IgD-negative memory B cell (primary cell): ENCODE results near the gene SYP. TPM values are rescaled to one million over a fixed set of nuclear protein-coding genes. Genes with fewer than 3 reads are reported as not detected.
"Not testable (repeated sequence)": the region's sequence is repeated elsewhere in the genome, so short reads cannot be mapped to it uniquely, and the experiment has no call there.

Experiments used
- H3K27ac Mint-ChIP-seq, 3 donors: one replicate each; pipeline ENCODE4 v1.8.0; 2020 to 2022; ENCODE audit warnings: mild to moderate bottlenecking in 3 of 3, mixed read lengths in 3 of 3, moderate library complexity in 1 of 3
- H3K27me3 Mint-ChIP-seq: one replicate; pipeline ENCODE4 v1.8.0; 2021; ENCODE audit warnings: mixed read lengths
- H3K36me3 Mint-ChIP-seq: one replicate; pipeline ENCODE4 v1.8.0; 2020; ENCODE audit warnings: mild to moderate bottlenecking, mixed read lengths
- H3K4me1 Mint-ChIP-seq, 3 donors: one replicate each; pipeline ENCODE4 v1.8.0; 2020 to 2022; ENCODE audit warnings: mixed read lengths in 3 of 3, mild to moderate bottlenecking in 1 of 3
- H3K4me3 Mint-ChIP-seq, 4 donors: one replicate each; pipeline ENCODE4 v1.8.0; 2020 to 2022; ENCODE audit warnings: mild to moderate bottlenecking in 4 of 4, mixed read lengths in 4 of 4, moderate library complexity in 3 of 4
- H3K9me3 Mint-ChIP-seq, 3 donors: one replicate each; pipeline ENCODE4 v1.8.0; 2020 to 2021; ENCODE audit warnings: mixed read lengths in 3 of 3, mild to moderate bottlenecking in 1 of 3
- polyA plus RNA-seq: library from polyadenylated mRNA; unstranded; fragments of 300-500 nt; fragmentation: Illumina TruSeq; gene quantifications from one replicate; pipeline ENCODE4 v1.2.3, GENCODE V29; 2021

SYP gene
- polyA plus RNA-seq, 1 donor from 2014 or later: 1.1 TPM

GRCh38 chrX:49176421-49177326, 23.3 kb downstream of the SYP start:
- peaks cover 0 to 1% (median 0%) of the 10 kb centered on the region in 3 donors for H3K9me3 Mint-ChIP-seq
- H3K27me3 Mint-ChIP-seq: no peaks in the 10 kb centered on the region
- peaks cover 5 to 6% (median 6%) of the 10 kb centered on the region in 3 donors for H3K4me1 Mint-ChIP-seq
- H3K27ac Mint-ChIP-seq: peak overlapping the region in 2 of 3 donors; percentile 39 to 94
- peaks cover 6% of the 10 kb centered on the region for H3K36me3 Mint-ChIP-seq
- H3K4me3 Mint-ChIP-seq: peak overlapping the region in 3 of 4 donors; percentile 3 to 45 (median 35)

DNA sequence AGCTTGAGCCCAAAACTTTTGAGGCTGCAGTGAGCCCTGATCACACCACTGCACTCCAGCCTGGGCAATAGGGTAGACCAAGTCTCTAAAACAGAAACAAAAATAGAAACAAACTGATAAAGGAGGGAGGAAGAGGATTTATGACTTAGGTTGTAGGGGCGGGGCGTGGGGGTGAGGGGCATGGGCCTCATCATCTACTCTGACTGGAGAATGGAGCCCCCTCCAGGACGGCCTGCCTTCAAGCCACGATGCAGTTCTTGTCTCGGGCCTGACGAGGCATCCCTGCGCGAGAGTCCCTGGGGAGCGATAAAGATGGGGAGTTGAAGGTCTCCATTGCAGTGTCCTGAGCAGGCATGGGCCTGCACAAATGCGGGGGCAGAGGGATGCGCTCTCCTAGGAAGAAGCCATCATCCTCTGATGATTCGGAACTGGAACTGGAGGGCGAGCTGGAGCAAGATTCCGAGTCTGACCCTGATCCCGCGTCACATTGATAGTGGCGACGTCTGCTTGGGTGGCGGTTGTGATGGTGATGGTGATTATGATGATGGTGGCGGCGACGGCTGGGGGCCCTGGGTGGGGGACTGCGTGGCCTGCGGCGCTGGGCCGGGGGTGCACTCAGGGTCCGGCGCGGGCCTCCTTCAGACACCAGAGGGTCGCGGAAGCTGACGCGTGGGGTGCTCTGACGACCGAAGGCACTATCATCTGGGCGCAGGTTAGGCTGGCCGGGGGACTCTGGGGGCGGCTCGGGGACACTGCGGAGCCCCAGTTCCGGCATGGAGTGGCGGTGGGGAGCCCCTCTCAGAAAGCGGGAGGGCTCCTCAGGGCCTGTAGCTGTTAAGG, 24.3 kb downstream of the SYP start:
- H3K4me3 Mint-ChIP-seq: peak overlapping the region in 1 of 4 donors; percentile 81
- no peaks in the 10 kb centered on the region for H3K27me3 Mint-ChIP-seq
- peaks cover 6% of the 10 kb centered on the region for H3K36me3 Mint-ChIP-seq
- peaks cover 0 to 1% (median 0%) of the 10 kb centered on the region in 3 donors for H3K9me3 Mint-ChIP-seq
- H3K4me1 Mint-ChIP-seq: peaks cover 5 to 6% (median 6%) of the 10 kb centered on the region in 3 donors
- peak overlapping the region in 2 of 3 donors; percentile 31 to 94 for H3K27ac Mint-ChIP-seq

DNA sequence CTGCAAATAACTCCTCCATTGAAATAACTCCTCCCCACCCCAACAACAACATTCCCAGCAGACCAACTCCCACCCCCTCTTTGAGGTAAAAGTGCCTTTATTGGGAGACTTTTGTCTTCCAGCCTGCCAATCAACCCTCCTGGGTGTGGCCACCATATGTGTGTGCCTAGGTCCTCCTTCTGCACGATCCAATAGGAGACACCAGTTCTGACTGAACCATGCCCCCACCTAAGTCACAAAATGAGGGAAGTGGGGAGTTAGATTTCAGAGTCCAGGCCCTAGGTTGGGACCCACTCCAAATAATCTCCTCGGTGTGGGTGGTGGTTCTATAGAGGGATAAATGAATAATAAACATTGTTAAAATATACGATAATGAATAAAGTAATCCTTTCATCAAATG, 25.3 kb downstream of the SYP start:
- peaks cover 5 to 6% (median 6%) of the 10 kb centered on the region in 3 donors for H3K4me1 Mint-ChIP-seq
- no peak overlapping the region for H3K4me3 Mint-ChIP-seq
- no peak overlapping the region for H3K27ac Mint-ChIP-seq
- peaks cover 6% of the 10 kb centered on the region for H3K36me3 Mint-ChIP-seq
- H3K9me3 Mint-ChIP-seq: no peaks in the 10 kb centered on the region
- H3K27me3 Mint-ChIP-seq: no peaks in the 10 kb centered on the region

DNA sequence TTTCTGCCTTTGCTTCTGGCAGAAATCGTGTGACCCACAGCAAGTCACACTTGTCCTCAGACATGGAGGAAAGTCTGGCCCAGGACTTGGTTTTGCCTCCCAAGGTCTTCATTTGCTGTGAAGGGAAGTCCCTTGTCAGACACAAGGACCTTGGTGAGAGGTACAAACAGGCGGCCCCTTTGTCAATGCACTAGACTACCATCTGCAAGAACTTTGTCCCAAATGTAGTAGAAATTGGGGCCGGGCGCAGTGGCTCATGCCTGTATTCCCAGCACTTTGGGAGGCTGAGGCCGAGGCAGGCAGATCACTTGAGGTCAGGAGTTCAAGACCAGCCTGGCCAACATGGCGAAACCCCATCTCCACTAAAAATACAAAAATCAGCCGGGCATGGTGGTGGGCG, 26.4 kb downstream of the SYP start:
- Mint-ChIP-seq H3K4me3 (peak overlapping the region in 3 of 4 donors; percentile 16 to 94 (median 64)), H3K4me1 (peaks cover 6 to 10% (median 9%) of the 10 kb centered on the region in 3 donors), H3K27ac (peak overlapping the region in 2 of 3 donors; percentile 89 to 95)
- H3K27me3 Mint-ChIP-seq, H3K9me3 Mint-ChIP-seq, H3K36me3 Mint-ChIP-seq: not testable (repeated sequence)

DNA sequence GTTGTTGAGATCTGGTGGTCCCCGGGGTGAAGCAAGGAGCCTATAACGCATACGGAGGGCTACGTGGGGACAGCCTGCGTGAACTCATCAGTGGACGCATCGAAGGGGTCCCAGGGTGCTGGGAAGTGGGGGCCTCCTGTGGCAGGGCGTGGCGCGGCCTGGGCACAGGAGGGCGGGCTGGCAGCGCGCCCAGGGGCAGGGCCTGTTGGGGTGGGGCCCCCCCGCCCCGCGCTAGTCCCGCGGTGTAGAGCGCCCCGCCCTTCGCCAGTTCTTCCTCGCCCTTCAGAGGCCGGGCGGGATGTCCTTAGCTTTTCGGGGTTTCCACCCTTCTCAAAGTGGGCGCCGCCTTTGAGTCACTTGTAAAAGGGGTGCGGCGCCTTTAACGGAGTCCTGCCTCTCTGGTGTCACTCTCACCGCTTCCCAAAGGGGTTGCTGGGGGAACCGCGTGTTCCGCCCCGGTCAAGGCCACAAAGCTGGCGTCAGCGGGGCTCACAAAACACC, 27.7 kb downstream of the SYP start:
- peak overlapping the region; percentile 89 to 95 (median 94) for H3K27ac Mint-ChIP-seq
- H3K9me3 Mint-ChIP-seq: no peaks in the 10 kb centered on the region
- peak overlapping the region; percentile 87 to 94 (median 93) for H3K4me3 Mint-ChIP-seq
- H3K27me3 Mint-ChIP-seq: no peaks in the 10 kb centered on the region
- H3K36me3 Mint-ChIP-seq: peaks cover 6% of the 10 kb centered on the region
- H3K4me1 Mint-ChIP-seq: peaks cover 13 to 17% (median 14%) of the 10 kb centered on the region in 3 donors

GRCh38 chrX:49171752-49172279, 28.2 kb downstream of the SYP start, which contains the start of gene PLP2:
Gene PLP2 (plus strand): TSS chrX:49171898. CDS start chrX:49172001, 103 bp downstream.
- peaks cover 14 to 17% (median 14%) of the 10 kb centered on the region in 3 donors for H3K4me1 Mint-ChIP-seq
- no peaks in the 10 kb centered on the region for H3K27me3 Mint-ChIP-seq
- peak within 1 kb of the TSS; percentile 89 to 95 (median 94) for H3K27ac Mint-ChIP-seq
- H3K4me3 Mint-ChIP-seq: peak within 1 kb of the TSS; percentile 87 to 94 (median 93)
- H3K9me3 Mint-ChIP-seq: no peaks in the 10 kb centered on the region
- H3K36me3 Mint-ChIP-seq: peaks cover 6% of the 10 kb centered on the region

DNA sequence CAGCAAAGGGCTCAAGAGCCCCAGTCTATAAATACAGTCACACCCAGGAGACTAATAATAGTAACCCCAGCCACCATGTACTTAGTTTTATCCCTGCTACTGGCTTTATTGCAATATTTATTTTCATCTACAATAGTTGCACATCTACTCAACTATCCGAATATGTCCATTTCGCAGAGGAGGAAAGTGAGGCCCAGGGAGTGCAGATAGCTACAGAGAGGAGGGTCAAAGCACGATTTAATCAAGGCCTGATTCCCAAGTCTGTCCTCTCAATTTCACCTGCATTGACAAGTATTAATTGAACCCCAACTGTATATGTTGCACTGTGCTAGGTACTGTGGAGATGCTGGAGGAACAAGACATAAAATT, 32.3 kb downstream of the SYP start:
- Mint-ChIP-seq H3K9me3 (no peaks in the 10 kb centered on the region), H3K4me1 (peaks cover 16 to 20% (median 18%) of the 10 kb centered on the region in 3 donors), H3K27ac (peak overlapping the region; percentile 89 to 98 (median 92)), H3K4me3 (peak overlapping the region; percentile 83 to 93 (median 88)), H3K36me3 (no peaks in the 10 kb centered on the region), H3K27me3 (no peaks in the 10 kb centered on the region)

GRCh38 chrX:49166914-49167739, 32.9 kb downstream of the SYP start:
- Mint-ChIP-seq H3K4me3 (peak overlapping the region; percentile 83 to 93 (median 88)), H3K27me3 (no peaks in the 10 kb centered on the region), H3K27ac (peak overlapping the region; percentile 89 to 98 (median 92)), H3K36me3 (no peaks in the 10 kb centered on the region), H3K9me3 (no peaks in the 10 kb centered on the region), H3K4me1 (peaks cover 15 to 19% (median 16%) of the 10 kb centered on the region in 3 donors)

DNA sequence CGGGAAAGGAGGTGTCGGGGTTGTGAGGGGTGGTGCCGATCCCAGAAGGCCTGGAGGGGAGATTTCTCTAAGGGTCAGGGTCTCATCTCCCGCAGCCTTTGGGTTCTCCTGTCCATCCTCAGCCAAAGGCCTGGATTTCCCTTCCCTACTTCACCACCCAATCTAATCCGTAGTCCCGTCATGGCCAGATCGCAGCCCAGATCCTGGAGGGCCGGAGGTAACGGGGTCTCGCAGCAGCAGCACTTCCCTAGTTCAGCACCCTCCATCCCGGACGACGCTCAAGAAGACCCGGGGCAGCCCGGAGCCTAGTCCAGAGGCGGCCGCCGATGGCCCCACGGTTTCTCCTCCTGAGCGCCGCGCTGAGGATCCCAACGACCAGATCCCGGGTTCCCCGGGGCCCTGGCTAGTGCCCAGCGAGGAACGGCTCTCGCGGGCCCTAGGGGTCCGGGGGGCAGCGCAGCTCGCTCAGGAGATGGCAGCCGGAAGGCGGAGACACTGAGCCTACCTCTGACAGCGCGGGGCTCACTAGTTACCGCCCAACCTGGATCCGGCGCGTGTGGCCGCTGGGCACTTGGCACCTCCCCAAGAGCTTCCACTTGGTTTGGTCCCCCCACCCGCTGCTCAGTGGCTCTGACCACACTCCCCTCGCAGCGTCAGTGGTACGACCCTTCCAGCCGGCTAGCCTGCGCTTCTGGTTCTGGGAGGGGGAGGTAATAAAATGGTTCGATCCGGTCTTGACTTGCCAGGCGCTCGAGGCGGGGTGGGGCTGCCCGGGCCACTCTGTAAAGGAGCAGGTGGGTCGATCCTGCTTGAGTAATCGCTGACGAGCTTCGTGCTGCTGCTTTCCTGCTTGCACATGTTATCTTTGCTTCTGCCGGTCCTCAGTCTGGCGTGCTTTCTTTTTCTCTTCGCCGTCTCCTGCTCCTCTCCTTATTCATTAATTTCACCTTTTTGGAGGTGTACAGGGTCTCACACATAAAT, 33.8 kb downstream of the SYP start:
- Mint-ChIP-seq H3K36me3 (no peaks in the 10 kb centered on the region), H3K9me3 (no peaks in the 10 kb centered on the region), H3K4me1 (peaks cover 15 to 19% (median 16%) of the 10 kb centered on the region in 3 donors), H3K27me3 (no peaks in the 10 kb centered on the region), H3K27ac (peak overlapping the region; percentile 51 to 92 (median 89)), H3K4me3 (peak overlapping the region; percentile 83 to 93 (median 88))

- peaks cover 15 to 19% (median 16%) of the 10 kb centered on the region in 3 donors for H3K4me1 Mint-ChIP-seq
- H3K36me3 Mint-ChIP-seq: no peaks in the 10 kb centered on the region
- H3K4me3 Mint-ChIP-seq: peak overlapping the region; percentile 77 to 92 (median 84)
- no peaks in the 10 kb centered on the region for H3K27me3 Mint-ChIP-seq
- H3K27ac Mint-ChIP-seq: peak overlapping the region in 2 of 3 donors; percentile 90 to 94
- H3K9me3 Mint-ChIP-seq: no peaks in the 10 kb centered on the region
Measured at GRCh38 chrX:49164589-49165360, 35.2 kb downstream of the SYP start.

DNA sequence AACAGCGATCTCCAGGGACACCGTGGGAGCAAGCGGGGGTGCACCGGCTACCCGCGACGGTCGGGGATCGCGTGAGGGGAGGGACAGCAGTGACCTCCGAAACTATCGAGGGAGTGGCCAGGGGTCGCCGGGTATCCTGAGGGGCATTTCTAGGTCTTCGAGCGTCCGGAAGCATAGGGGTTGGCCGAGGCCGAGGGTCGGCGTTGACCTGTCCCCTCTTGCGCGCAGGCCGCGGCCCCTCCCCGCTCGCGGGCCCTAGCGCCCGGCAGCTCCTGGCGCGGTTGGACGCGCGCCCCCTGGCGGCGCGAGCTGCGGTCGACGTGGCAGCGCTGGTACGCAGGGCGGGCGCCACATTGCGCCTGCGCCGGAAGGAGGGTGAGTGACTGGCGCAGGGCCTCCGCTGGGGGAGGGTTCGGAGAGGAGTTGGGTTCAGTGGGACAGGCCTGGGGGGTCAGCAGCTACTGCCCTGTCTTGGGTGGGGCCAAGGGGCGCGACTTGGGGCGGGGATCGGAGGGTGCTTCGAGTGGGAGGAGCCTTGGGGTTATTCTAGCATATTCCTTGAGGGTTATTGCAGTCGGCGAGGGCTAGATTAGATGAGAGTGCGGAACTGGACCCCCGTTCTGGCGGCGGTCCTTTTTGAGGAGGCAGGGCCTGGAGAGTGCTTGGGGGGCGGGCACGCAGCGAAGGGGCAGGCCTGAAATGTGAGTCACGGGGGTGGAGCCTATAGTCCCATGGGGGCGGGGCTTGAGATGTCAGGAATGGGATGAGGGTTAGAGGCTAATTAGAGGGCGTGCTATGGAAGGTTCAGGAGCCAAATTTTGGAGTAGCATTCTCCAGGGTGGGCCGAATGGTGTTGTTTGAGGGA, 36.2 kb downstream of the SYP start:
- no peaks in the 10 kb centered on the region for H3K9me3 Mint-ChIP-seq
- peak overlapping the region; percentile 77 to 92 (median 84) for H3K4me3 Mint-ChIP-seq
- peaks cover under 1% of the 10 kb centered on the region for H3K27me3 Mint-ChIP-seq
- no peaks in the 10 kb centered on the region for H3K36me3 Mint-ChIP-seq
- peak overlapping the region; percentile 90 to 94 (median 91) for H3K27ac Mint-ChIP-seq
- peaks cover 12 to 15% (median 15%) of the 10 kb centered on the region in 3 donors for H3K4me1 Mint-ChIP-seq
